Subcutaneous adipose tissue (tissue), 4 donors: ENCODE results near the gene USP35. TPM values are rescaled to one million over a fixed set of nuclear protein-coding genes. Genes with fewer than 3 reads are reported as not detected.

Source experiments
- CTCF ChIP-seq: fragments of 450-650 bp; IDR thresholded peaks from one replicate; pipeline ENCODE4 v1.5.1; 2016; ENCODE audit warnings: low read depth, mild to moderate bottlenecking, control low read depth, antibody characterized with exemption, moderate library complexity
- total RNA-seq, 4 donors: library from RNA; depleted of rRNA; stranded (reverse); fragments of >200 nt; gene quantifications; one replicate each; pipeline ENCODE4 v1.1.0, GENCODE V29; 2016

The USP35 gene
- total RNA-seq: 10 to 100 TPM in 2 of 4 donors, 1 to 10 TPM in 2; 6.8 to 13.2 (median 9.8) TPM

GRCh38 chr11:78188286-78189173 lies at the start of gene USP35, which contains the start of gene KCTD21:
Gene USP35, plus strand, starts transcription at chr11:78188919. Its CDS starts 7,327 bp downstream, at chr11:78196246.
Gene KCTD21, minus strand, starts transcription at chr11:78188626. Its CDS starts 14,072 bp downstream, at chr11:78174554.
- no peak for TF ChIP-seq CTCF

GRCh38 chr11:78139422-78140391 lies 49.0 kb upstream of the USP35 start, which contains the start of gene ALG8:
Gene ALG8, minus strand, starts transcription at chr11:78139626. Its CDS starts 38 bp downstream, at chr11:78139588.
- no peak for TF ChIP-seq CTCF

GRCh38 chr11:78140392-78141077 lies 48.2 kb upstream of the USP35 start:
- TF ChIP-seq CTCF: no peak

- no peak for TF ChIP-seq CTCF
Measured at GRCh38 chr11:78145511-78146025, 43.2 kb upstream of the USP35 start.

- no peak for TF ChIP-seq CTCF
Measured at GRCh38 chr11:78147807-78148206, 40.9 kb upstream of the USP35 start.

GRCh38 chr11:78149646-78150045 lies 39.1 kb upstream of the USP35 start:
- no peak for TF ChIP-seq CTCF
